Activated CD8-positive, alpha-beta memory T cell treated with anti-CD3 and anti-CD28 coated beads for 36 hours (primary cell): ENCODE data around the gene ITGAL. TPM values are rescaled to one million over a fixed set of nuclear protein-coding genes. Genes with fewer than 3 reads are reported as not detected.

Source experiments
- CTCF ChIA-PET: fragments of 350-600 bp; sonication (Branson Sonifier 250); formaldehyde crosslinking; loops from one replicate; lab custom pipeline; 2021; ENCODE audit warnings: antibody characterized with exemption; lab: Charles Lee
- POLR2A ChIA-PET: fragments of 350-600 bp; sonication (Branson Sonifier 250); formaldehyde crosslinking; loops from one replicate; lab custom pipeline; 2021; ENCODE audit warnings: antibody characterized with exemption; lab: Charles Lee
- total RNA-seq, 2 experiments: library from RNA; stranded (reverse); gene quantifications; one replicate each; pipeline ENCODE4 v1.2.3, GENCODE V29; 2021

ITGAL gene
- total RNA-seq, 2 experiments from 2014 or later = 222 to 233 TPM

- ChIA-PET CTCF (interaction anchor here (0.9 to 1.0 kb wide), 3 partner anchors 17 to 77 kb away, joined by 3 to 4 read pairs (median 3); no protein-coding TSS in a partner anchor), POLR2A (interaction anchor here (0.6 to 1.3 kb wide), 5 partner anchors 9 to 82 kb away, joined by 3 to 5 read pairs (median 4); partner anchors contain the start of gene SEPHS2)
These were observed 54.5 kb downstream of the ITGAL start for GRCh38 chr16:30526823-30527634.

GRCh38 chr16:30527635-30528178, 55.2 kb downstream of the ITGAL start:
- ChIA-PET CTCF (interaction anchor here (0.9 to 1.4 kb wide), 4 partner anchors 18 to 78 kb away, joined by 3 to 5 read pairs (median 4); no protein-coding TSS in a partner anchor), POLR2A (interaction anchor here (0.6 to 1.3 kb wide), 6 partner anchors 8 to 93 kb away, joined by 3 to 5 read pairs (median 3); partner anchors contain the start of gene SEPHS2)

GRCh38 chr16:30528799-30529457, 56.4 kb downstream of the ITGAL start:
- ChIA-PET POLR2A (interaction anchor here (0.6 kb wide), 1 partner anchor 9 kb away, joined by 5 read pairs; no protein-coding TSS in a partner anchor), CTCF (interaction anchor here (1.4 to 2.6 kb wide), 2 partner anchors 69 to 99 kb away, joined by 5 to 8 read pairs; partner anchors contain the start of gene DCTPP1)

GRCh38 chr16:30530163-30531037, 57.9 kb downstream of the ITGAL start:
- ChIA-PET POLR2A (interaction anchor here (0.6 kb wide), 1 partner anchor 79 kb away, joined by 3 read pairs; no protein-coding TSS in a partner anchor), CTCF (interaction anchor here (1.5 to 2.6 kb wide), 2 partner anchors 26 to 100 kb away, joined by 4 to 8 read pairs; partner anchors contain the start of gene DCTPP1)

GRCh38 chr16:30532285-30533145, 60.0 kb downstream of the ITGAL start:
- ChIA-PET CTCF (no interaction called here), POLR2A (interaction anchor here (0.6 to 1.1 kb wide), 2 partner anchors 44 to 53 kb away, joined by 3 read pairs; partner anchors contain the start of gene ZNF785)

- CTCF ChIA-PET = interaction anchor here (1.1 to 3.4 kb wide), 2 partner anchors 17 to 117 kb away, joined by 5 to 23 read pairs; no protein-coding TSS in a partner anchor
- POLR2A ChIA-PET = interaction anchor here (0.6 to 1.7 kb wide), 5 partner anchors 8 to 103 kb away, joined by 3 to 5 read pairs (median 3); partner anchors contain the start of genes DCTPP1 and ZNF785
These were observed 60.6 kb downstream of the ITGAL start for GRCh38 chr16:30533146-30533522.

GRCh38 chr16:30533748-30534367, 61.3 kb downstream of the ITGAL start:
- POLR2A ChIA-PET = interaction anchor here (0.5 to 3.2 kb wide), 11 partner anchors 9 to 126 kb away, joined by 3 to 35 read pairs (median 5); partner anchors contain the start of genes DCTPP1, ZNF688, ZNF764 and ZNF771
- CTCF ChIA-PET = interaction anchor here (0.9 to 3.4 kb wide), 10 partner anchors 10 to 116 kb away, joined by 3 to 31 read pairs (median 8); partner anchors contain the start of genes DCTPP1 and ZNF764

GRCh38 chr16:30534368-30535105, 62.0 kb downstream of the ITGAL start, which contains the start of gene ZNF747:
Gene ZNF747 (minus strand): TSS chr16:30534858. CDS start chr16:30534679, 179 bp downstream.
- ChIA-PET POLR2A (interaction anchor here (0.5 to 3.2 kb wide), 16 partner anchors 9 to 128 kb away, joined by 3 to 35 read pairs (median 5); partner anchors contain the start of genes DCTPP1, ITGAL, PRR14 and ZNF688), CTCF (interaction anchor here (0.9 to 3.4 kb wide), 16 partner anchors 9 to 116 kb away, joined by 3 to 31 read pairs (median 6); partner anchors contain the start of genes DCTPP1, ZNF688 and ZNF764)

- ChIA-PET CTCF (interaction anchor here (0.7 to 3.4 kb wide), 18 partner anchors 8 to 166 kb away, joined by 3 to 31 read pairs (median 6); partner anchors contain the start of genes DCTPP1, ZNF688, ZNF689 and ZNF764), POLR2A (interaction anchor here (0.6 to 3.2 kb wide), 20 partner anchors 8 to 338 kb away, joined by 3 to 35 read pairs (median 5); partner anchors contain the start of genes DCTPP1, ITGAL, PRR14 and ZNF688)
These were observed 62.7 kb downstream of the ITGAL start for GRCh38 chr16:30535106-30535776.

GRCh38 chr16:30535777-30536190, 63.2 kb downstream of the ITGAL start:
- ChIA-PET CTCF (interaction anchor here (0.5 to 3.4 kb wide), 19 partner anchors 8 to 167 kb away, joined by 3 to 31 read pairs (median 6); partner anchors contain the start of genes DCTPP1, ZNF688, ZNF689 and ZNF764), POLR2A (interaction anchor here (0.6 to 3.2 kb wide), 19 partner anchors 8 to 338 kb away, joined by 3 to 35 read pairs (median 5); partner anchors contain the start of genes DCTPP1, ITGAL, PRR14 and ZNF688)

- ChIA-PET POLR2A (interaction anchor here (0.7 to 3.2 kb wide), 7 partner anchors 13 to 107 kb away, joined by 4 to 35 read pairs (median 9); partner anchors contain the start of genes DCTPP1, ZNF688 and ZNF764), CTCF (interaction anchor here (0.5 to 3.4 kb wide), 14 partner anchors 10 to 167 kb away, joined by 3 to 31 read pairs (median 7); partner anchors contain the start of genes DCTPP1, ZNF688 and ZNF764)
These were observed 64.0 kb downstream of the ITGAL start for GRCh38 chr16:30536391-30537024.

GRCh38 chr16:30539000-30539964, 66.7 kb downstream of the ITGAL start:
- ChIA-PET CTCF (interaction anchor here (0.7 to 1.3 kb wide), 3 partner anchors 18 to 106 kb away, joined by 3 to 5 read pairs (median 3); no protein-coding TSS in a partner anchor), POLR2A (interaction anchor here (0.6 kb wide), 1 partner anchor 58 kb away, joined by 5 read pairs; no protein-coding TSS in a partner anchor)
